ENCODE measurements around the gene LBR.

The LBR gene

DNA sequence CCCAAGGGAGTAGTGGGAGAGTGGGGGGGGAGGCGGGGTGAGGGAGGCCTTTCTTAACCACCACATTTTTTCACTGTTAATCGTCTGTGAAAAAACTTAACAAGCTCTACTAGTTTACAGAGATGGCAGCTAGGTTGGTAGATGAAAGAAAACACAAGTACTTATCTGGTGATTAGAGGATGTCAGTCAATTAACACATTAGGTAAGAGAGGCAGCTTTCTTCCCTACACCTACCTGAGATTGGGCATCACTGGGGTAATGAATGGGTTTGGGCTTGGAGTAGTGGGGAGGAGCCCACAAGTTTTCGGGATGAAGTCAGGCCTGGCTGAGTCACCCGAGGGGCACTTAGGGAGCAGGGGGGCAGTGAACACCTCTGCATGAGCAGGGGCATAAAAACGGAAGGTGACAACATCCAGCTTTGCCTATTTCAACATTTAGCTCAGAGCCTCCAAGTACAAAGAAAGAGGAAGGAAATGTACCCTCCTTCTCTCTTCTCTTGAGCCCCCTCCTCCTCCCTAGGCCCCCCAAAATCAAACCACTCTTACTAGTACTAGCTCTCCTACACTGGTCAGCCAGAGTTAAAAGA lies 2.5 kb downstream of the LBR start:
- H3K9me3 Mint-ChIP-seq = no peaks in the 10 kb centered on the region
- H3K4me3 Mint-ChIP-seq = peak overlapping the region; percentile 93
- peaks cover 66% of the 10 kb centered on the region for H3K4me1 Mint-ChIP-seq (ENCODE audit: low read depth)
- H3K36me3 Mint-ChIP-seq (ENCODE audit: low read depth) = peaks cover 31% of the 10 kb centered on the region
- H3K27me3 Mint-ChIP-seq (ENCODE audit: low read depth) = no peaks in the 10 kb centered on the region
- peak overlapping the region; percentile 62 for H3K27ac Mint-ChIP-seq

DNA sequence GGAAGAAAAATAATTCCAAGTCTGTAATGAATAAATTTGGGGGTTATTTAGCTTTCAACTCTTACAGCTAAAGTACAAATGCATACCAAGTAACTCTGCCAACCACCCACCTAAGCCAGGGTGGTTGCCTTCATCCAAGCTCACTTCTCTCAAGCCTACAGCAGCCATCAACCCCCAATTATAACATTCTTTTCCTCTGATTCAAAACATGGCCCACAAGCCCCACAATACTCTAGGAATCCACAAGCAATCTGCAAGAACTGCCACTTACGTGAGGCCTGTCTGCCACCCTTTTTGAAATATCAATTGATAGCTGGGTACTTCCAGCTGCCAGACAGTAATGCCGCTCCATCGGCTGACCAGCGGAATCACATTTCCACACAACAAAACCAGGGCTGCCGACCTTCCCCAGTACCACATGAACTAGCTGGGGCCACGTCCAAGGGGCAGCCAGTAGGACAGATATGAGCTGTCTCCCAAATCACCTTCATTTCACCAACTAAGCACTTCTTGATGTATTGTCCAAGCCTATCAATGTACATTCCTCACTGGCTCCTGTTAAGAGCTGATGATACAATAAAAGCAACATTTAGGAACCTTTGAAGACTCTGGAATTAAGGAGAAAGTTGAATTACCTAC lies 3.2 kb downstream of the LBR start:
- Mint-ChIP-seq H3K4me3 (peak overlapping the region; percentile 10), H3K27ac (peak overlapping the region; percentile 62), H3K36me3 (ENCODE audit: low read depth) (peaks cover 33% of the 10 kb centered on the region), H3K27me3 (ENCODE audit: low read depth) (no peaks in the 10 kb centered on the region), H3K9me3 (no peaks in the 10 kb centered on the region), H3K4me1 (ENCODE audit: low read depth) (peaks cover 64% of the 10 kb centered on the region)

DNA sequence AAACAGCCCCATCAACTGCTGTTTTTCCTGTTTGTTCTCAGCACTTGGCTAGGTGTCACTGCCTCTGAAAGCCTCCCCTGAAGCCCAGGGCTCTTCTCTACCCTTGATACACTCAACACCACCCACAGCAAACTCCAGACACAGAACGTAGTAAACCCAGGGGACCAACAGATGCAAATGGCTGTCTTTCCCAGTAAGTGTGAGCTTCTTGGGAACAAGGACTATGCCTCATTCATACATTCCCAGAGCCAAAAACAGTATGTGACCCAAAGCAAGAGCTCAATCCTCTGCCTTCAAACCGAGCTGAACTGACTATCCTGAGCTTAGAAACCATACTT lies 4.4 kb downstream of the LBR start:
- Mint-ChIP-seq H3K27me3 (ENCODE audit: low read depth) (no peaks in the 10 kb centered on the region), H3K4me3 (peak overlapping the region; percentile 2), H3K27ac (peak overlapping the region; percentile 43), H3K36me3 (ENCODE audit: low read depth) (peaks cover 39% of the 10 kb centered on the region), H3K9me3 (no peaks in the 10 kb centered on the region), H3K4me1 (ENCODE audit: low read depth) (peaks cover 60% of the 10 kb centered on the region)

DNA sequence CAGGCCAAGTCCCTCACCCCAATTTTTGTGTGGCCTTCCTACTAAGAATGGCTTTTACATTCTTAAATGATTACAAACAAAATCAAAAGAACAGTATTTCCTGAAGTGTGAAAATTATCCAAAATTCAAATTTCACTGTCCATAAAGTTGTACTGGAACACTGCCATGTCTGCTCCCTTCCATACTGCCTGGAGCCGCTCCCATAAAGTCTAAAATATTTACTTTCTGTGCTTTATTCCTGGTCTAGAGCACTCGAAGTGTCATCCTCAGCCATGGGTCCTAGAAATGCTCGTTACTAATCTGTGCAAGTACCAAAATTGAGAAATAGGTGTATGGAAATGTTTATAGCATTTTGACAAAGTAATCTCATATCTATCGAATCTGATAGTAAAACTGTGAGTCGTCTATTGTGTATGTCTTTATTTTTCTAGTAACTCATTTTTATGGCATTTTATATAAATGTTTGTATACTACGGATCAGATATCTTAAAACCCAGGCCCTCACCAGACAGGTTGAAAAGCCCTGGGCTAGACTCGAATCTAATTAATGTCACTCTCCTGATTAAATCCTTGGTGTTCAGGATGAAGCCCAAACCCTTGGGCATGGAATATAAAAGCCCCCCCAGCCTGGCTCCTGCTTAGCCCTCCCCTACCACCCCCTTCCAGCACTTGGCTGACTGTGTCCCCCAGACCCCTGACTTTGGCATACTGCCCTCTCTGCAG lies 4.9 kb downstream of the LBR start:
- Mint-ChIP-seq H3K36me3 (ENCODE audit: low read depth) (peaks cover 43% of the 10 kb centered on the region), H3K4me1 (ENCODE audit: low read depth) (peaks cover 60% of the 10 kb centered on the region), H3K4me3 (no peak overlapping the region), H3K27ac (peak overlapping the region; percentile 43), H3K27me3 (ENCODE audit: low read depth) (no peaks in the 10 kb centered on the region), H3K9me3 (no peaks in the 10 kb centered on the region)

DNA sequence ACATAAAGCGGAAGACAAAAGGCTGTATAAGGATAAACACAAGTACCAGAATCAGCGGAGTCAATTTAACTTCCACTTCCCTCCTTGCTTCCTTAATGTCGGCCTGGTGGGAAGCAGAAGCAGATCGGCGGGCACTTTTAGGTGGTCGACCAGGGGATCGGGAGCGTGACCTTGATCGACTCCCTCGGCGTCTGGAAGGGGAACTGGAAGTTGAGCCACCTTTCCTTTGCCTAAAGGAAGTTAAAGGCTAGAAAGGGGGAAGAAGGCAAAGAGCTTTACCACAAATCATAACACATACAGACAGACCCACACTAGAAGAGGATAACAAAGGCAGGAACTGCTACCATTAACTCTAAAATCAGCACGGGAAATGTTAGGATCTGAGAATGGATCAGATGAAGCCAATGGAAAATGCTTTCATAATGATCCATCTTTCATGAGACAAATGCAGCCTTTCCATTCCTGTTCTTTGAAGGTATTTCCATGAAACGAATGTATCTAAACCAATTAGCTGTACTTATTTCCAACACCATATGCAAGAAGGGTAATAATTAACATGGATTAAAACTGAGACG lies 5.7 kb downstream of the LBR start:
- Mint-ChIP-seq H3K27ac (no peak overlapping the region), H3K4me3 (no peak overlapping the region), H3K9me3 (no peaks in the 10 kb centered on the region), H3K4me1 (ENCODE audit: low read depth) (peaks cover 62% of the 10 kb centered on the region), H3K36me3 (ENCODE audit: low read depth) (peaks cover 49% of the 10 kb centered on the region), H3K27me3 (ENCODE audit: low read depth) (no peaks in the 10 kb centered on the region)

DNA sequence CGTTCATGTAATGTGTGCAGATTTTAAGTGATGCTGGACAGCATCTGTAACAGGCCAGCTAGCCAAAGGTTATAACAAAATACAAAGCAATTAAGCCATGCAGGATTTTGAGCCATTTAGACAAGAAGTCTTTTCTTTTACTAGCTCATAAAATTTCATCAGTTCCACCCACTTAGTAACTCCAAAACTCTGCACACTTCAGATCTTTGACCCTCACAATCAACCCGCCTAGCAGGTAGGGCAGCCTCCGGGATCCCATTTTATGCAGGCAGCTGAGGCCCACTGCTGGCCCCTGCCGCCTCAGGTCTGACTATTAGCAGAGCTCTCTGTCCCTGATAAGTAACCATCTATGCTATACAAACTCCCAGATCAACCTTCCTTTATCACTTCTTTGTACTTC lies 9.2 kb downstream of the LBR start:
- H3K9me3 Mint-ChIP-seq = no peaks in the 10 kb centered on the region
- peaks cover 38% of the 10 kb centered on the region for H3K4me1 Mint-ChIP-seq (ENCODE audit: low read depth)
- H3K27ac Mint-ChIP-seq = no peak overlapping the region
- H3K36me3 Mint-ChIP-seq (ENCODE audit: low read depth) = peaks cover 65% of the 10 kb centered on the region
- H3K4me3 Mint-ChIP-seq = no peak overlapping the region
- no peaks in the 10 kb centered on the region for H3K27me3 Mint-ChIP-seq (ENCODE audit: low read depth)

DNA sequence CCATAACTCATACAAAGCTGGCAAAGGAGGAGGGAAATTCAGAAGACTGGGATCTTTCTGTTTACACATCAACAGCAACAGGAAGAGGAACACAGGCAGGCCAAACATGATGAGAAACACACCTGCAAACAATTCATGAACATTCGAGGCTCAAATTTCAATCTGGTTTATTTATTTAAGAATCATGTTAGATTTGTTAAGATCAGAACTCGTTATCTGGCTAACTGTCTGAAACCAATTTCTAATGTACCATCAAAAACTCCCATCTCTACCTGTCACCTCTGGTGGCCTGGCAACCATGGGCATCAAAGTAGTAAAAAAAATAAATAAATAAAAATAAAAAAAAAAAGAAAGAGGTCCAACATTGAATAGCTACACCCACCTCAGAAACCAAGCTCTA lies 9.8 kb downstream of the LBR start:
- Mint-ChIP-seq H3K27me3 (ENCODE audit: low read depth) (no peaks in the 10 kb centered on the region), H3K4me1 (ENCODE audit: low read depth) (peaks cover 35% of the 10 kb centered on the region), H3K27ac (no peak overlapping the region), H3K9me3 (no peaks in the 10 kb centered on the region), H3K36me3 (ENCODE audit: low read depth) (peaks cover 62% of the 10 kb centered on the region), H3K4me3 (no peak overlapping the region)

DNA sequence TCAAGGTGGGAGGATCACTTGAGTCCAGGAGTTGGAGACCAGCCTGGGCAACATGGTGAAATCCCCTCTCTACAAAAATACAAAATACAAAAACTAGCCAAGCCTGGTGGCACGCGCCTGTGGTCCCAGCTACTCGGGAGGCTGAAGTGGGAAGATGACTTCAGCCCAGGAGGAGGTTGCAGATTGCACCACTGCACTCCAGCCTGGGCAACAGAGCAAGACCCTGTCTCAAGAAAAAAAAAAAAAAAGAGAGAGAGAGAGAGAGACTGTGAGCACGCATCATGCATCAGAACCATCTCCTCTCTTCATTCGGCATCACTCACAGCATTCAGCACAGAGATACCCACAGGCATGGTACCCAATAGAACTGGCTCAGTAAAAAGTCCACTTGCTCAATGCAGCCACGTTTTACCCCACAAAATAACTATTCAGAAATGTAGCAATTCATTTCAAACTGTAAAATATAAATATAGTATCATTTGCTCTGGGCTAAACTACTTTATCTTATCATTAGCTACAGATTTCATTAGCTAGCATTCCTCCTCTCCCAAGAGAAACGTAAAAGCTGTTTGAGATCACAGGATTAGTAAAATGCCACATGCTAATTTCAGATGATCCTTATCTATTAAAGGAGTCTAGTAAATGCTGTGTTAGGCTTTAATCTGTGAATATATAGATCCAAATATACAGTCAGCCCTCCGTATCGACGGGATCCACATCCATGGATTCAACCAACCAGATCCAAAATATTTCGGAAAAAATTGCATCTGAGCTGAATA lies 11.7 kb downstream of the LBR start:
- Mint-ChIP-seq H3K4me1 (ENCODE audit: low read depth) (peaks cover 22% of the 10 kb centered on the region), H3K27me3 (ENCODE audit: low read depth) (no peaks in the 10 kb centered on the region), H3K9me3 (no peaks in the 10 kb centered on the region), H3K27ac (no peak overlapping the region), H3K36me3 (ENCODE audit: low read depth) (peaks cover 63% of the 10 kb centered on the region), H3K4me3 (no peak overlapping the region)

DNA sequence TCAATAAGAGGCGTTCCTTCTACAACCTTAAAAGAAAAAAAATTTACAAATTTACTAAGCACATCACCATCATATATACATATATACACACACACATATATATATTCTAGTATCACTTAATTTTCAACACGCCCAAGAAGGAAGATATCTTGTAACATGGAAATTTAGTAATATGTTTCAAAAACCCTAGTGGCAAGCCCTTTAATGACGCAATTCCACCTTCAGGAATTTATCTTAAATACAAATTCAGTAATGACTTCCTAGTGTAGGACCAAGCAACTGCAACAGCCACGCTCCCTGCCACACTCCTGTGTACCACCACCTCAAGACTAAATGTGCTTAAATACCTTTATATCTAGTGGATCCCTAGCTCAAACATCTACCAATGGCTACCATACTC lies 12.5 kb downstream of the LBR start:
- H3K4me1 Mint-ChIP-seq (ENCODE audit: low read depth) = peaks cover 18% of the 10 kb centered on the region
- no peaks in the 10 kb centered on the region for H3K9me3 Mint-ChIP-seq
- H3K36me3 Mint-ChIP-seq (ENCODE audit: low read depth) = peaks cover 61% of the 10 kb centered on the region
- H3K27me3 Mint-ChIP-seq (ENCODE audit: low read depth) = no peaks in the 10 kb centered on the region
- H3K27ac Mint-ChIP-seq = no peak overlapping the region
- H3K4me3 Mint-ChIP-seq = no peak overlapping the region

DNA sequence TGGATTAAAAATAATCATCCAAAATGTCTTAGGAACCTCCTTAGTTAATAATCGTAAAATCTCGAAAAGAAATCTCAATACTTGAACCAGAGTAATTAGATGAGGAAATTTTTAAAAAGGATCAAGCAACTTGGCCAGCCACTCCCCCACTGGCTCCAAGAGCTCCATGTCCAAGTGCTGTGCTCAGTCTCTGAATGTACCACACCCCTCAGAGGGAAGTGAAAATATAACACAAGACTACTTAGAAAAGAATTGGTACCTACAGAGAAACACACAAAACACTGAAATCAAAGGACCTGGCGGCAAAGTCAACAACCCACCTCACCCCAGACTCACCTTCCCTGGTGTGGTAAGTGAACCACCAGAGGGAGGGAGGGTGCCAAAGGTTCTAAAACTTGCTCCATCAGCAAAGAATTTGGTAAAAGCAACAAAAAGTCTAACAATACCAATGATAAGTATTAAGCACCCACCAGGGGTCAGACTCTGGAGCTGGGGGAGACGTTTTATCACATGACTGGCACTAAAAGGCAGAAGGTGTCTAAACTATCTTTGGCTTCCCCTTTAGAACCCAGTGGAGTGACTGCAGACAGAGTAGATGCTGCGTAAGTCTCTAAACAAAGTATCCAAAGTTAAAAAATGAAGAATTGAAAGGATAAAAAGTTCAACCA lies 14.0 kb downstream of the LBR start:
- peaks cover 19% of the 10 kb centered on the region for H3K4me1 Mint-ChIP-seq (ENCODE audit: low read depth)
- peaks cover 70% of the 10 kb centered on the region for H3K36me3 Mint-ChIP-seq (ENCODE audit: low read depth)
- H3K27me3 Mint-ChIP-seq (ENCODE audit: low read depth) = no peaks in the 10 kb centered on the region
- no peaks in the 10 kb centered on the region for H3K9me3 Mint-ChIP-seq
- no peak overlapping the region for H3K4me3 Mint-ChIP-seq
- H3K27ac Mint-ChIP-seq = no peak overlapping the region

DNA sequence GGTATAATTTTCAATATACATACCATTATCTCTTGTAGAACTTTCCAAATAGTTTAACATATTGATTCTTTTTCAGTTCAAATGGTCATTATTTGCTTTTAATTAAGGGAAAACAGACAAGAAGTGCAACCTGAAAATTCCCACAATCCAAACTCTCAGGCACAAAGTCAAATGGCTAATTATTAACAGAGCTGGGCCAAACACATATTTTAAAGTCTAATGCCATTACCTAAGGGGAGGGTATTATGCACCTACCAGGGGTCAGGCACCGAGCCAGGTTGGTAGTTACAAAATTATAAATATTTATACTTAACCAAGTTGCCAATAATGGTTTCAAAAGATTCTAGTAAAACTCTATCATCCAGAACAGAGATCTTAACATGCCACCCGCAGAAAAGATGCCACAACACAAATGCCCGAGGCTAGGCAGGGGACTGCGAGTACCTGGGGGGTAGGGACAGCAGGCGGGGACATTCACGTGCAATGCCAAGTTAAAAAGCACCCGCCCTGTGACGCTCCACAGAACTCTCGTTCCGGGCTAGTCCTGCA lies 15.0 kb downstream of the LBR start:
- Mint-ChIP-seq H3K4me3 (no peak overlapping the region), H3K4me1 (ENCODE audit: low read depth) (peaks cover 16% of the 10 kb centered on the region), H3K36me3 (ENCODE audit: low read depth) (peaks cover 67% of the 10 kb centered on the region), H3K27me3 (ENCODE audit: low read depth) (no peaks in the 10 kb centered on the region), H3K9me3 (no peaks in the 10 kb centered on the region), H3K27ac (no peak overlapping the region)

DNA sequence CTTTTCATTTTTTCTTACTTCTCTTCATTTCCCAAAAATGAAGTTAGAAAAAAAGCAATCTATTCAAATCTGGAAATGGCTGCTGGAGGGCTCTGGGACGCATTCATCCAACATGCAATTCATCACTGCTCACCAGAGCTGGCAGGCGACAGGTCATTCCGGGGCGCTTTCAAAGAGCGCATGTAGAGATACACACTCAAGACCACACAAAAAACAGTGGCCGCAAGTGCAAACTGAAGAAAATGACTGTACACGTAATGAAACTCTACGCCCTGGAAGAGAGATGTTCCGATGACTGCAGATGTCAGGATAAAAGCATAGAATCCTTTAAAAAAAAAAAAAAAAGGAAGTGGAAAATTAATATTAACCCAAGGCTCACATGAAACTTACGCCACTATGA lies 15.5 kb downstream of the LBR start:
- peaks cover 64% of the 10 kb centered on the region for H3K36me3 Mint-ChIP-seq (ENCODE audit: low read depth)
- H3K27me3 Mint-ChIP-seq (ENCODE audit: low read depth) = no peaks in the 10 kb centered on the region
- no peak overlapping the region for H3K4me3 Mint-ChIP-seq
- no peaks in the 10 kb centered on the region for H3K9me3 Mint-ChIP-seq
- peaks cover 16% of the 10 kb centered on the region for H3K4me1 Mint-ChIP-seq (ENCODE audit: low read depth)
- no peak overlapping the region for H3K27ac Mint-ChIP-seq

DNA sequence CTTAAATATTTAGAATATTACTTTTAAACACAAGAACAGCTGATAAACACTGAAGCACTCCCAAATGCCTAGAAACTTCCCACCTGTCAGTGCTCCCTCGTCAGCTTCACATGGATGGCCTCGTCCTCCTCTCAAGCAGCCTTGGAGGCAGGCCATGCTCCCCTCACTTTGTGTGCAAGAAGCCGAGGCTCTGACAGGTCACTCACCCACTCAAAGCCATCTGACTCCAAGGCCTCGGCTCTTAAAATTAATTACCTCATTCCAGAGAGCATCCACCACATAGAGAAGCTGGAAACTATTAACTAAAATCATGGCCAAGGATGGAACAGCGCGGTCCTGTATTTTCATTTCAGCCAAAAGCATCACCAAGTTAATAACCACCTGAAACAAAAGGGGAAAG lies 17.8 kb downstream of the LBR start:
- H3K36me3 Mint-ChIP-seq (ENCODE audit: low read depth) = peaks cover 68% of the 10 kb centered on the region
- no peaks in the 10 kb centered on the region for H3K27me3 Mint-ChIP-seq (ENCODE audit: low read depth)
- H3K9me3 Mint-ChIP-seq = no peaks in the 10 kb centered on the region
- H3K27ac Mint-ChIP-seq = no peak overlapping the region
- H3K4me1 Mint-ChIP-seq (ENCODE audit: low read depth) = peaks cover 23% of the 10 kb centered on the region
- no peak overlapping the region for H3K4me3 Mint-ChIP-seq

DNA sequence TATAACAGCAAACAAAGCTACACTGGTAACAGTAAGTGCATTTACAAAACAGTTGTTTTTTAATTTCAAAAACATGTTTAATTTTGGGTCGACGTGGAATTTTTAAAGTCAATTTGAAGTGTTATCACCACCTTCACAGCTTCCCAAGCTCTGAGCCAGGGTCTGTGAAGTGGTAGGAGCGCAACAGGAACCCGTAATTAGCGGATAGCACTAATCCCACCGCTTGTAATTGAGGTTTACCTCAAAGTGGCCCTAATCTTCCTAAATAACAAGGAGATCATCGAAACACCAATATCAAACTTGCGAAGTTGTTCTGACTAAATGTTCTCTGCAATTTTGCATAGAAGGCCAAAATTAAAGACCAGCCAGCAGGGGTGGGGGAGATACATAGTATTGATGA lies 18.8 kb downstream of the LBR start:
- Mint-ChIP-seq H3K4me3 (no peak overlapping the region), H3K9me3 (no peaks in the 10 kb centered on the region), H3K27ac (no peak overlapping the region), H3K27me3 (ENCODE audit: low read depth) (no peaks in the 10 kb centered on the region), H3K36me3 (ENCODE audit: low read depth) (peaks cover 67% of the 10 kb centered on the region), H3K4me1 (ENCODE audit: low read depth) (peaks cover 19% of the 10 kb centered on the region)

Data from T-helper 1 cell treated with Interleukin-12 subunit alpha and Interleukin-12 subunit beta and Interleukin-4 antibody, amounts not matched to agents 30 μg/mL and 1 μg/mL, for 36 hours (primary cell).